ENCODE measurements around the gene HMX2.

The HMX2 gene

GRCh38 chr10:123147635-123148413 lies at the start of gene HMX2:
Gene HMX2, plus strand, starts transcription at chr10:123148136. Its CDS starts 243 bp downstream, at chr10:123148379.
- DNase-seq (ENCODE audit: low read depth, low spot score), result no peak

GRCh38 chr10:123100030-123100762 lies 47.7 kb upstream of the HMX2 start:
- DNase-seq (ENCODE audit: low read depth, low spot score), result no peak

- DNase-seq (ENCODE audit: low read depth, low spot score), result no peak
These were observed 46.1 kb upstream of the HMX2 start for GRCh38 chr10:123101872-123102271.

GRCh38 chr10:123102673-123103072 lies 45.3 kb upstream of the HMX2 start:
- DNase-seq (ENCODE audit: low read depth, low spot score), result no peak

GRCh38 chr10:123103944-123104343 lies 44.0 kb upstream of the HMX2 start:
- no peak for DNase-seq (ENCODE audit: low read depth, low spot score)

GRCh38 chr10:123109466-123109865 lies 38.5 kb upstream of the HMX2 start:
- DNase-seq (ENCODE audit: low read depth, low spot score), result no peak

GRCh38 chr10:123117644-123118417 lies 30.1 kb upstream of the HMX2 start:
- DNase-seq (ENCODE audit: low read depth, low spot score), result no peak

- DNase-seq (ENCODE audit: low read depth, low spot score), result no peak
These were observed 28.9 kb upstream of the HMX2 start for GRCh38 chr10:123119081-123119480.

GRCh38 chr10:123126246-123126645 lies 21.7 kb upstream of the HMX2 start:
- DNase-seq (ENCODE audit: low read depth, low spot score), result no peak

- DNase-seq (ENCODE audit: low read depth, low spot score), result no peak
These were observed 18.2 kb upstream of the HMX2 start for GRCh38 chr10:123129618-123130271.

- peak; percentile 35 for DNase-seq (ENCODE audit: low read depth, low spot score)
These were observed 15.1 kb upstream of the HMX2 start for GRCh38 chr10:123132576-123133477.

- no peak for DNase-seq (ENCODE audit: low read depth, low spot score)
These were observed 14.2 kb upstream of the HMX2 start for GRCh38 chr10:123133541-123134342.

GRCh38 chr10:123134343-123134914 lies 13.5 kb upstream of the HMX2 start:
- DNase-seq (ENCODE audit: low read depth, low spot score), result no peak

GRCh38 chr10:123134915-123135414 lies 13.0 kb upstream of the HMX2 start:
- no peak for DNase-seq (ENCODE audit: low read depth, low spot score)

- no peak for DNase-seq (ENCODE audit: low read depth, low spot score)
These were observed 12.4 kb upstream of the HMX2 start, which contains the start of gene HMX3 for GRCh38 chr10:123135415-123136141. Gene HMX3, plus strand, starts transcription at chr10:123135970. Its CDS starts 81 bp downstream, at chr10:123136051.

- no peak for DNase-seq (ENCODE audit: low read depth, low spot score)
These were observed 11.6 kb upstream of the HMX2 start for GRCh38 chr10:123136221-123136805.

GRCh38 chr10:123136806-123137642 lies 10.9 kb upstream of the HMX2 start:
- DNase-seq (ENCODE audit: low read depth, low spot score), result no peak

All from smooth muscle cell of the brain vasculature (primary cell).